ENCODE data around the gene TCF15. TPM values are rescaled to one million over a fixed set of nuclear protein-coding genes. Genes with fewer than 3 reads are reported as not detected.

TCF15 gene
- total and polyA plus RNA-seq, 2 of the 8 experiments (the other 6 are each of a cell fraction or from before 2014, with no cell fraction given) = 3.7 to 6.9 TPM

GRCh38 chr20:658731-659291 lies 48.7 kb upstream of the TCF15 start (continued):
- TF ChIP-seq USF2 (IDR thresholded peaks at IDR 0.05; ENCODE audit: low read length) = peak; percentile 68
- TF ChIP-seq ASH2L (IDR thresholded peaks at IDR 0.05; ENCODE audit: low read length) = peak; percentile 91
- TF ChIP-seq MAFK (IDR thresholded peaks at IDR 0.05; ENCODE audit: low read depth, low read length) = no peak
- TF ChIP-seq CHD7 (IDR thresholded peaks at IDR 0.05; ENCODE audit: insufficient replicate concordance, low read length) = peak; percentile 82
- no peak for TF ChIP-seq SRF (IDR thresholded peaks at IDR 0.05; ENCODE audit: low read depth, low read length)

Measured in H1 (cell line).